ENCODE results near the gene PDE4D.

PDE4D gene

GRCh38 chr5:59149271-59149670 is 744.3 kb downstream of the PDE4D start:
- no peak for DNase-seq (ENCODE audit: low read depth in 1 of 2, low spot score in 1 of 2)
- TF ChIP-seq REST (IDR thresholded peaks at IDR 0.05; ENCODE audit: insufficient replicate concordance, low read depth) (no peak), GABPA (IDR thresholded peaks at IDR 0.05; ENCODE audit: low read depth) (no peak), POLR2AphosphoS5 (IDR thresholded peaks at IDR 0.05; ENCODE audit: low read depth) (no peak), CTCF (IDR thresholded peaks at IDR 0.05; ENCODE audit: insufficient read depth, low read length) (no peak), SPI1 (IDR thresholded peaks at IDR 0.05; ENCODE audit: borderline replicate concordance, low read depth) (no peak)
- Histone ChIP-seq H3K27ac (replicated peaks) (no peak overlapping the region), H3K4me3 (replicated peaks; ENCODE audit: insufficient read depth, low read length) (no peak overlapping the region), H3K27me3 (ENCODE audit: insufficient read depth, poor library complexity, severe bottlenecking) (no peaks in the 10 kb centered on the region)

- H3K27me3 ChIP-seq (ENCODE audit: insufficient read depth, poor library complexity, severe bottlenecking) = no peaks in the 10 kb centered on the region
- H3K27ac ChIP-seq (replicated peaks) = no peak overlapping the region
- no peak for DNase-seq (ENCODE audit: low read depth in 1 of 2, low spot score in 1 of 2)
- H3K4me3 ChIP-seq (replicated peaks; ENCODE audit: insufficient read depth, low read length) = no peak overlapping the region
- TF ChIP-seq SPI1 (IDR thresholded peaks at IDR 0.05; ENCODE audit: borderline replicate concordance, low read depth) = no peak
- no peak for TF ChIP-seq GABPA (IDR thresholded peaks at IDR 0.05; ENCODE audit: low read depth)
- TF ChIP-seq POLR2AphosphoS5 (IDR thresholded peaks at IDR 0.05; ENCODE audit: low read depth) = no peak
- no peak for TF ChIP-seq REST (IDR thresholded peaks at IDR 0.05; ENCODE audit: insufficient replicate concordance, low read depth)
- TF ChIP-seq CTCF (IDR thresholded peaks at IDR 0.05; ENCODE audit: insufficient read depth, low read length) = no peak
Observed at GRCh38 chr5:59146729-59147128, 746.8 kb downstream of the PDE4D start.

- TF ChIP-seq GABPA (IDR thresholded peaks at IDR 0.05; ENCODE audit: low read depth) (no peak), REST (IDR thresholded peaks at IDR 0.05; ENCODE audit: insufficient replicate concordance, low read depth) (no peak), SPI1 (IDR thresholded peaks at IDR 0.05; ENCODE audit: borderline replicate concordance, low read depth) (no peak), CTCF (IDR thresholded peaks at IDR 0.05; ENCODE audit: insufficient read depth, low read length) (no peak), POLR2AphosphoS5 (IDR thresholded peaks at IDR 0.05; ENCODE audit: low read depth) (no peak)
- no peaks in the 10 kb centered on the region for H3K27me3 ChIP-seq (ENCODE audit: insufficient read depth, poor library complexity, severe bottlenecking)
- H3K27ac ChIP-seq (replicated peaks) = no peak overlapping the region
- H3K4me3 ChIP-seq (replicated peaks; ENCODE audit: insufficient read depth, low read length) = no peak overlapping the region
- DNase-seq (ENCODE audit: low read depth in 1 of 2, low spot score in 1 of 2) = no peak
Observed at GRCh38 chr5:59143926-59144333, 749.6 kb downstream of the PDE4D start.
